HG02938 (cell line): Measurements from ENCODE around the gene ADAM19.
"Not testable (repeated sequence)": the region's sequence is repeated elsewhere in the genome, so short reads cannot be mapped to it uniquely, and the experiment has no call there.

ENCODE experiments used
- ATAC-seq: cut with Tn5 transposase; IDR thresholded peaks from one replicate; pipeline ENCODE4 v1.9.1; 2021; ENCODE audit warnings: mild to moderate bottlenecking, moderate library complexity; ENCODE audit not compliant: unreplicated experiment

The ADAM19 gene

GRCh38 chr5:157487358-157487757 is 88.2 kb downstream of the ADAM19 start:
- ATAC-seq = no peak

- ATAC-seq = peak; percentile 55
These were observed 88.7 kb downstream of the ADAM19 start for GRCh38 chr5:157486861-157487260.

GRCh38 chr5:157486221-157486681 is 89.3 kb downstream of the ADAM19 start:
- ATAC-seq = peak; percentile 31

- no peak for ATAC-seq
These were observed 89.8 kb downstream of the ADAM19 start for GRCh38 chr5:157485811-157486210.

GRCh38 chr5:157485340-157485739 is 90.2 kb downstream of the ADAM19 start:
- ATAC-seq = no peak

- no peak for ATAC-seq
These were observed 90.8 kb downstream of the ADAM19 start for GRCh38 chr5:157484768-157485167.

- not testable (repeated sequence) for ATAC-seq
These were observed 92.9 kb downstream of the ADAM19 start for GRCh38 chr5:157482702-157483101.

- no peak for ATAC-seq
These were observed 93.9 kb downstream of the ADAM19 start for GRCh38 chr5:157481666-157482065.

GRCh38 chr5:157481265-157481664 is 94.3 kb downstream of the ADAM19 start:
- no peak for ATAC-seq

- ATAC-seq = no peak
These were observed 95.7 kb downstream of the ADAM19 start for GRCh38 chr5:157479612-157480510.

GRCh38 chr5:157479166-157479565 is 96.4 kb downstream of the ADAM19 start:
- ATAC-seq = no peak

- no peak for ATAC-seq
These were observed 96.8 kb downstream of the ADAM19 start for GRCh38 chr5:157478726-157479125.

GRCh38 chr5:157477814-157478494 is 97.6 kb downstream of the ADAM19 start:
- ATAC-seq = no peak

- no peak for ATAC-seq
These were observed 98.7 kb downstream of the ADAM19 start for GRCh38 chr5:157476702-157477408.

GRCh38 chr5:157475432-157475831 is 100.1 kb downstream of the ADAM19 start:
- ATAC-seq = no peak

GRCh38 chr5:157473383-157474320 is 101.9 kb downstream of the ADAM19 start:
- no peak for ATAC-seq

- ATAC-seq = no peak
These were observed 103.9 kb downstream of the ADAM19 start for GRCh38 chr5:157471709-157472108.

GRCh38 chr5:157470631-157471030 is 104.9 kb downstream of the ADAM19 start:
- ATAC-seq = no peak

GRCh38 chr5:157469687-157470086 is 105.9 kb downstream of the ADAM19 start:
- no peak for ATAC-seq

GRCh38 chr5:157469073-157469472 is 106.5 kb downstream of the ADAM19 start:
- ATAC-seq = no peak
